Measurements from ENCODE around the gene MACC1. TPM values are rescaled to one million over a fixed set of nuclear protein-coding genes. Genes with fewer than 3 reads are reported as not detected.

The MACC1 gene
- total and polyA plus RNA-seq, 10 of the 15 experiments (the other 5 are each of a cell fraction or from before 2014, with no cell fraction given): 6.0 to 61.1 (median 12.7) TPM

- TF ChIP-seq REST (IDR thresholded peaks at IDR 0.05; ENCODE audit: low read depth, low read length) (no peak), SP1 (IDR thresholded peaks at IDR 0.05; ENCODE audit: low read depth, low read length) (no peak), CBX5 (IDR thresholded peaks at IDR 0.05; ENCODE audit: low read depth) (no peak), CREM (IDR thresholded peaks at IDR 0.05; ENCODE audit: low read depth) (no peak)
Measured at GRCh38 chr7:20232848-20233247, 15.7 kb upstream of the MACC1 start (continued).

DNA sequence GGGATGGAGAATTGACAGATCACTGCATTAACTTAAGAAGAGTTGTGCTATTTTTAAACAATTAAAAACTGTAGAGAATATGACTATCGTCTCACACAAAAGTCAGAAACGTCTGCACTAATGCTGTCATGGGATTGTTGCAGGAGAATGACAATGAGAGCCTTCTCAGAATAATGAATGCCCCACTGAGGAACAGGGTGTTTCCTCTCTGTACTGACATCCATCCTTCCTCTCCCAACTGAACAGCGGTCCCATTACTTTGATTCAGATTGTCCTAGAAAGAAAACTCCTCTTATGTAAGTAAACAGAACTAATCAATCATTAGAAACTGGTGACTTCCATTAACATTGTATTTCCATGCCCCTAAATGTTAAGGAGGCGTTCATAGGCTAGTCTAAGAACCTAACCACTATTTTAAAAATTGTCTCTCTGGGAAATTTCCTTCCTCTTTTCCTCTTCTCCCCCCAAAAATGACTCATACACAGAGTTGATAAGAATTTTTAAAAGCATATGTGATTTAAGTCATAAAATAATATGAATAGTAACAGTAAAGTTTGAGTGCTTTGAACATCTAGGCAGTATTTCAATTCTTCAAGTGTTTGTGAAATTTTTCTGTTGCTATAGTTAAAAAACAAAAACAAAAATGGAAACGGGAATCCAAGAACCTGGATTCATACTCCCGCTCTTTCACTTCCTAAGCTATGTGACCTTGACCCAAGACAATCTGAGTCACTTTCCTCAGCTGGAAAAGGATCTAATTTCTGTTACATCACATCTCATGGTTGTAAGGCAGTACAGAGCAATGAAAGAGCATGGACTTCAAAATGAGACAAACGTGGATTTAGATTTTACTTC lies 12.7 kb upstream of the MACC1 start:
- intact Hi-C loops (cut with micrococcal nuclease; ENCODE audit: unreplicated experiment): no loop called here
- Histone ChIP-seq H3K4me2 (ENCODE audit: control insufficient read depth, insufficient read depth) (no peak overlapping the region), H3K9me3 (replicated peaks; ENCODE audit: control insufficient read depth, insufficient read depth, low read length) (no peaks in the 10 kb centered on the region; the same call in 2 of the 3 replicates), H3K9ac (ENCODE audit: control insufficient read depth, insufficient read depth, low read length) (no peak overlapping the region), H3K27ac (ENCODE audit: control insufficient read depth, insufficient read depth) (no peak overlapping the region), H3K27me3 (replicated peaks in 1 of 2; ENCODE audit: control insufficient read depth in 2 of 2, insufficient read depth in 2 of 2, low read length in 1 of 2) (no peaks in the 10 kb centered on the region), H3K4me3 (no peak overlapping the region), H3K36me3 (ENCODE audit: control insufficient read depth in 2 of 2, insufficient read depth in 2 of 2, low read length in 1 of 2) (no peaks in the 10 kb centered on the region), H3K79me2 (ENCODE audit: control insufficient read depth, insufficient read depth, low read length) (no peaks in the 10 kb centered on the region), H2AFZ (ENCODE audit: control insufficient read depth, low read depth, low read length) (no peak overlapping the region), H3K4me1 (ENCODE audit: control insufficient read depth, insufficient read depth, low read length) (peaks cover 9% of the 10 kb centered on the region), H4K20me1 (ENCODE audit: control insufficient read depth, insufficient read depth) (no peaks in the 10 kb centered on the region)
- ATAC-seq (no peak), DNase-seq (ENCODE audit: low read depth, low spot score) (no peak), FAIRE-seq (no peak)
- ChIA-PET SMC1A (ENCODE audit: uncharacterized antibody, unreplicated experiment) (interaction anchor here (1.0 to 16.4 kb wide), 2 partner anchors 11 to 80 kb away, joined by 3 to 474 read pairs; partner anchors contain the start of gene MACC1), CTCF (interaction anchor here (1.0 to 12.5 kb wide), 2 partner anchors 9 to 83 kb away, joined by 3 to 159 read pairs; partner anchors contain the start of gene MACC1), RAD21 (ENCODE audit: unreplicated experiment) (interaction anchor here (0.9 to 3.3 kb wide), 4 partner anchors 10 to 76 kb away, joined by 3 to 23 read pairs (median 4); no protein-coding TSS in a partner anchor), POLR2A (interaction anchor here (0.6 to 1.2 kb wide), 3 partner anchors 9 to 77 kb away, joined by 3 to 8 read pairs (median 3); no protein-coding TSS in a partner anchor)
- in situ Hi-C loops (cut with MboI): loop anchor here (25.0 kb wide), 2 partner anchors 1132 to 1707 kb away; partner anchors contain the start of gene CDCA7L
- 79% methylated on average over 7 of the region's 7 CpGs for WGBS (ENCODE audit: insufficient coverage, insufficient replicate concordance, low lambda C conversion rate, missing lambda C conversion rate)
- no TSS peak for BruUV-seq (replicated peaks)
- TF ChIP-seq ZNF274 (IDR thresholded peaks at IDR 0.05; ENCODE audit: insufficient read depth, insufficient read length) (no peak), JUNB (IDR thresholded peaks at IDR 0.05) (no peak), TCF3 (IDR thresholded peaks at IDR 0.05; ENCODE audit: borderline replicate concordance, insufficient read depth, low read depth, low read length) (no peak)

Measured in GM12878 (cell line).